Measurements from ENCODE around the gene TAF6L. TPM values are rescaled to one million over a fixed set of nuclear protein-coding genes. Genes with fewer than 3 reads are reported as not detected.

The TAF6L gene
- total RNA-seq, 1 experiment from 2014 or later = 28.9 TPM

DNA sequence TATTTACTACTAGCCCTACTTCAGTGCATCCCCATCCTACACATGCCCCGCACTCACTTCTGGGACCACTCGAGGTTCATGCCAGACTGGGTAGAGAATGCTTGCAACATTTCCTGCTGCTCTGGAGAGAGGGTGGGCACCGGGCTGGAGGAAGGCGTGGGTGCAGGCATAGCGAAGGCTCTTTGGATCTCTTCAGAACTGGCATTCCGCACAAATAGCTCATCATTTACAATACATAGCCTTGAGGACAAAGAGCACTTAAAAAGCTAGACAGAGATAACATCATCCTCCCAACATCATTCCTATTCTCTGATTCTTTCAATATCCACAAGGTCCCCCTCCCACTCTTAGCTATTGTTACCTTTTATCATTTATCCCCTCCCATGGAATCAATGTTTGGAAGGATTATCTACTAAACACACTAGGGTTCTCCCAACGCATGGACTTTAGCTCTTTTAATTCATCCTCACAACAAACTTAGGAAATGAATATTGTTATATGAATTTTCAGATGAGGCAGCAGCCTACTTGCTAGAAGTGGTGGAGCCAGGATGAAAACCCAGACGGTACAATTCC is 23.1 kb downstream of the TAF6L start:
- no peak for DNase-seq
- Mint-ChIP-seq H3K27ac (ENCODE audit: unreplicated experiment) (no peak overlapping the region), H3K4me1 (ENCODE audit: low read depth, unreplicated experiment) (peaks cover 16% of the 10 kb centered on the region), H3K9me3 (ENCODE audit: low read depth, unreplicated experiment) (no peaks in the 10 kb centered on the region), H3K4me3 (ENCODE audit: low read depth, unreplicated experiment) (no peak overlapping the region), H3K27me3 (ENCODE audit: unreplicated experiment) (no peaks in the 10 kb centered on the region), H3K36me3 (ENCODE audit: insufficient read depth, unreplicated experiment) (peaks cover 81% of the 10 kb centered on the region)
- intact Hi-C loops (cut with micrococcal nuclease; ENCODE audit: unreplicated experiment) = no loop called here
- CTCF ChIA-PET = no interaction called here
- no TSS peak for BruUV-seq (replicated peaks)
- TF ChIP-seq, protein P1, sequence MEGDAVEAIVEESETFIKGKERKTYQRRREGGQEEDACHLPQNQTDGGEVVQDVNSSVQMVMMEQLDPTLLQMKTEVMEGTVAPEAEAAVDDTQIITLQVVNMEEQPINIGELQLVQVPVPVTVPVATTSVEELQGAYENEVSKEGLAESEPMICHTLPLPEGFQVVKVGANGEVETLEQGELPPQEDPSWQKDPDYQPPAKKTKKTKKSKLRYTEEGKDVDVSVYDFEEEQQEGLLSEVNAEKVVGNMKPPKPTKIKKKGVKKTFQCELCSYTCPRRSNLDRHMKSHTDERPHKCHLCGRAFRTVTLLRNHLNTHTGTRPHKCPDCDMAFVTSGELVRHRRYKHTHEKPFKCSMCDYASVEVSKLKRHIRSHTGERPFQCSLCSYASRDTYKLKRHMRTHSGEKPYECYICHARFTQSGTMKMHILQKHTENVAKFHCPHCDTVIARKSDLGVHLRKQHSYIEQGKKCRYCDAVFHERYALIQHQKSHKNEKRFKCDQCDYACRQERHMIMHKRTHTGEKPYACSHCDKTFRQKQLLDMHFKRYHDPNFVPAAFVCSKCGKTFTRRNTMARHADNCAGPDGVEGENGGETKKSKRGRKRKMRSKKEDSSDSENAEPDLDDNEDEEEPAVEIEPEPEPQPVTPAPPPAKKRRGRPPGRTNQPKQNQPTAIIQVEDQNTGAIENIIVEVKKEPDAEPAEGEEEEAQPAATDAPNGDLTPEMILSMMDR (IDR thresholded peaks at IDR 0.05; ENCODE audit: unreplicated experiment) = no peak

DNA sequence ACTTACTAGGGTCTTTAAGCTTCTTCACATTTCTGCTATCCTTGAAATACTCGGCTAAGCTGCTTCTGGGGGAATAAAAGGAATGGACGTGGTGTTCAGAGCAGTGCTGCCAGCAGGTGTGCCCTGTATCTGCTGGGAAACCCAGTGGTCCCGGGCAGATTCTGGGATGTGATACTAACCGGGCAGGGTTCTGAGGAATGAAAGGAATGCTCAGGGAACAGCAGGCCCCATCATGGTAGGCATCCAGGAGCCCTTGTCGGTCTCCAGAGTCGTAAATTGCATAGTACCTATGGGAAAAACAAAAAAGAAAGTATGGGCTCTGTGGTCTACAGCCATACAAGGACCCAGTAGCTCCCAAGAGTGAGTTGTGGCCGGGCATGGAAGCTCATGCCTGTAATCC is 25.1 kb downstream of the TAF6L start:
- Mint-ChIP-seq H3K36me3 (ENCODE audit: insufficient read depth, unreplicated experiment) (peaks cover 81% of the 10 kb centered on the region), H3K9me3 (ENCODE audit: low read depth, unreplicated experiment) (no peaks in the 10 kb centered on the region), H3K4me1 (ENCODE audit: low read depth, unreplicated experiment) (no peaks in the 10 kb centered on the region), H3K27me3 (ENCODE audit: unreplicated experiment) (no peaks in the 10 kb centered on the region), H3K27ac (ENCODE audit: unreplicated experiment) (no peak overlapping the region), H3K4me3 (ENCODE audit: low read depth, unreplicated experiment) (no peak overlapping the region)
- no peak for DNase-seq
- BruUV-seq (replicated peaks) = no TSS peak
- CTCF ChIA-PET = interaction anchor here (0.6 kb wide), 1 partner anchor 15 kb away, joined by 4 read pairs; no protein-coding TSS in a partner anchor
- intact Hi-C loops (cut with micrococcal nuclease; ENCODE audit: unreplicated experiment) = no loop called here
- TF ChIP-seq, protein P1 (IDR thresholded peaks at IDR 0.05; ENCODE audit: unreplicated experiment) = no peak

DNA sequence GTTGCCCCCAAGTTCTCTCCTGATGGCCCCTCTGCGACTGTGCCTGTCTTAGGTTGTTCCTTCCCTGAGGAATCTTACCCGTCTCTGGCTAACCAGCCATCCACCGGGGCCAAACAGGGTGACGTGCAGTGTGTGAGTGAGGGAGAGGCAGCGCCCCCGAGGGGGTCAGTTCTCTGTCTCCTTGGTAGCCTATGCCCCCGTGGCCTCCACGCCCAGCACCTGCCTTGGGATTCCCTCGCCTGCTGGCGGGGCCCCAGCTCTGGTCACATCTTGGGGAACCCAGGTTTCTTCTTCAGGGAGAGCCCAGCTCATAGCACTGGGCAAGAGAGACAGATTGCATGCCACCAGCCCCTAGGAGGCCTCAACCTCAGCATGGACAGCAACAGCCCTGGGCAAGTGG is 28.3 kb downstream of the TAF6L start:
- Mint-ChIP-seq H3K9me3 (ENCODE audit: low read depth, unreplicated experiment) (no peaks in the 10 kb centered on the region), H3K4me1 (ENCODE audit: low read depth, unreplicated experiment) (no peaks in the 10 kb centered on the region), H3K27me3 (ENCODE audit: unreplicated experiment) (no peaks in the 10 kb centered on the region), H3K4me3 (ENCODE audit: low read depth, unreplicated experiment) (no peak overlapping the region), H3K36me3 (ENCODE audit: insufficient read depth, unreplicated experiment) (peaks cover 72% of the 10 kb centered on the region), H3K27ac (ENCODE audit: unreplicated experiment) (no peak overlapping the region)
- BruUV-seq (replicated peaks) = no TSS peak
- DNase-seq = no peak
- CTCF ChIA-PET = no interaction called here
- intact Hi-C loops (cut with micrococcal nuclease; ENCODE audit: unreplicated experiment) = no loop called here
- TF ChIP-seq, protein P1 (IDR thresholded peaks at IDR 0.05; ENCODE audit: unreplicated experiment) = no peak

DNA sequence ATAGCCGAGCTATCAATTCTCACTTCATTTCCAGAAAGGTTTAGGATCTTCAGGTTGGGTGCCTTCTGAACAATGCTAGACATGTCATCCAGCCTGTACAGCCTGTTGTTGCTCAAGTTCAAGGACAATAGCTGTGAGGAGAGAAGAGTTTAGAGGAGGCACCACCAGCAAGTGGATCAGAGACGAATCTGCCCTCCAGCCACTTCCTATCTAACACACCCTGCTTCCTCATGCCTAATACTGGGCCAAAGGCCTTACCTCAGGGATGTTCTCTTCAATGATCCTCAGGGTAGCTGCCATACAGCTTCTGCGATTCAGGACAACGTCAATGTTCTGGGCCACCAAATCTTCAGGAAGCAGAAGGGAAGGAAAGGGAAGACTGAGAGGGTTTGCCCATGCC is 29.9 kb downstream of the TAF6L start:
- no TSS peak for BruUV-seq (replicated peaks)
- Mint-ChIP-seq H3K36me3 (ENCODE audit: insufficient read depth, unreplicated experiment) (peaks cover 75% of the 10 kb centered on the region), H3K4me1 (ENCODE audit: low read depth, unreplicated experiment) (peaks cover 2% of the 10 kb centered on the region), H3K27ac (ENCODE audit: unreplicated experiment) (no peak overlapping the region), H3K9me3 (ENCODE audit: low read depth, unreplicated experiment) (no peaks in the 10 kb centered on the region), H3K4me3 (ENCODE audit: low read depth, unreplicated experiment) (no peak overlapping the region), H3K27me3 (ENCODE audit: unreplicated experiment) (no peaks in the 10 kb centered on the region)
- intact Hi-C loops (cut with micrococcal nuclease; ENCODE audit: unreplicated experiment) = no loop called here
- TF ChIP-seq, protein P1 (IDR thresholded peaks at IDR 0.05; ENCODE audit: unreplicated experiment) = no peak
- CTCF ChIA-PET = interaction anchor here (0.6 kb wide), 1 partner anchor 1126 kb away, joined by 5 read pairs; no protein-coding TSS in a partner anchor
- no peak for DNase-seq

All from Calu3 (cell line).